Measurements from ENCODE around the gene CHAD. TPM values are rescaled to one million over a fixed set of nuclear protein-coding genes. Genes with fewer than 3 reads are reported as not detected.
"Not testable (repeated sequence)": the region's sequence is repeated elsewhere in the genome, so short reads cannot be mapped to it uniquely, and the experiment has no call there.

Gene CHAD
- total and polyA plus RNA-seq, 3 donors from 2014 or later: 0.79 to 2.9 (median 0.81) TPM

DNA sequence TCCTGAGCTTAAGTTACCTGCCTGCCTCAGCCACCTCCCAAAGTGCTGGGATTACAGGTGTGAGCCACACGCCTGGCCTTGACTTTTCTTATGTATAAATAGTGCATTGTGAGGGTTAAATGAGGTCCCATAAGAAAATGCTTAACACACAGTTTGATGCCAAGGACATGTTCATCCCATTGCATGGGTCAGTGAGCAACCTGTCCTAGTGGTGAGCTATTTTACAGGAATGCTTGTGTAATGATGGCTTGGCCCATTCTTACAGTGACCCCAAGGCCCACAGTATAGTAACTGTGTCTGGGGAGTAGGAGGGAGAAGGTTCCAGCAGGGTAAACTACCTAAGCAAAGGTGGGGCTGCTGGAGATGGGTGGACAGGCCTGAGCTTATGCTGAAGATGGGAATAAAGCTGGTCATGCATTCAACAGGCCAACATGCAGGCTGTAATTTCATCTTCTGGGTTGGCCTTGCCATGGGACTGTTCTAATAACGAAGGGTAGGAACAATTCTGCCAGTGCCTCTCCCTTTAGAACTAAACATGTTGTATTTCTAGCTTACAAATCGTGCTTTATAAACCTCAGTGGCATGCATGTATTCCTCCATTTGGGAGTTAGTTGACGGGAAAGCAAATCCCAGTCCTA lies 36.4 kb downstream of the CHAD start:
- Histone ChIP-seq H3K27ac (no peak overlapping the region), H3K4me1 (peaks cover 10% of the 10 kb centered on the region), H3K9me3 (no peaks in the 10 kb centered on the region)

DNA sequence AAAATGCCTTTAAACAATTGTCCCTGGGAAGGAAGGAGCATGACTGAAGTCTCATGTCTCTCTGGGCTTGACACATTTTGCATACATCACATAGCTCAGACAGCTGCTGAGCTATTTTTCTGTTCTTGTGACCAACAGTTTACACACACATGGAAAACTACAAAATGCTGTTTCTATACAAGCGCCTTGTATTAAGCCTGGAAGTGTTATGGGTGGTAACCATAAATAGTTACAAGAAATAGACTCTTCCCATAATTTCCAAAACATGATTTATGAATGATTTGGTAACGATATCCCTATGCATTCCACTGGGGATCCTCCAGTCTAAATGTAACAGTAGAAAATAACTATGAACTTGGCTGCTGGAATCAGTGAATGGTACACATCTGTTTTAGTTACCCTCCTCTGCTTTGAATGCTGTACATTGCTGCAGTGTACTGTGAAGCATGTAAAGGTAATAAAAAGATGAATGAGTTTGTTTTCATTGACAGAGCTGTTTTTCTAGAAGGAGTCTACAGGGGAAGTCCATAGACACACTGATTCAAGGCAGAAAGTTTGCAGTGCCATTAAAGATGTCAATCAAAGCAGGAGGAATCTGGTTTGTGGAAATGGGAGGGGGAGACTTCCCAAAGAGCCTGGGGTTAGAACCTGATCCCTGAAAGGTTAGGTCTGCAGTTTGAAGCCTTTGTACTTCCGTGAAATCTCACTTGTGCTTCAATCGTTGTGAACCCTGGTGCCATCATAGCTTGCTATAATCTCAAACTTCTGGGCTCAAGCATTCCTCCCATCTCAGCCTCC lies 37.7 kb downstream of the CHAD start:
- Histone ChIP-seq H3K4me3 (no peak overlapping the region), H3K36me3 (ENCODE audit: low read depth, missing control alignments) (no peaks in the 10 kb centered on the region), H3K27ac (no peak overlapping the region), H3K9me3 (no peaks in the 10 kb centered on the region), H3K4me1 (peaks cover 16% of the 10 kb centered on the region), H3K27me3 (no peaks in the 10 kb centered on the region)
- 73 to 78% methylated on average over 4 of the region's 4 CpGs for WGBS, 2 donors
- TF ChIP-seq POLR2A (IDR thresholded peaks at IDR 0.05): no peak
- TF ChIP-seq, protein P1, sequence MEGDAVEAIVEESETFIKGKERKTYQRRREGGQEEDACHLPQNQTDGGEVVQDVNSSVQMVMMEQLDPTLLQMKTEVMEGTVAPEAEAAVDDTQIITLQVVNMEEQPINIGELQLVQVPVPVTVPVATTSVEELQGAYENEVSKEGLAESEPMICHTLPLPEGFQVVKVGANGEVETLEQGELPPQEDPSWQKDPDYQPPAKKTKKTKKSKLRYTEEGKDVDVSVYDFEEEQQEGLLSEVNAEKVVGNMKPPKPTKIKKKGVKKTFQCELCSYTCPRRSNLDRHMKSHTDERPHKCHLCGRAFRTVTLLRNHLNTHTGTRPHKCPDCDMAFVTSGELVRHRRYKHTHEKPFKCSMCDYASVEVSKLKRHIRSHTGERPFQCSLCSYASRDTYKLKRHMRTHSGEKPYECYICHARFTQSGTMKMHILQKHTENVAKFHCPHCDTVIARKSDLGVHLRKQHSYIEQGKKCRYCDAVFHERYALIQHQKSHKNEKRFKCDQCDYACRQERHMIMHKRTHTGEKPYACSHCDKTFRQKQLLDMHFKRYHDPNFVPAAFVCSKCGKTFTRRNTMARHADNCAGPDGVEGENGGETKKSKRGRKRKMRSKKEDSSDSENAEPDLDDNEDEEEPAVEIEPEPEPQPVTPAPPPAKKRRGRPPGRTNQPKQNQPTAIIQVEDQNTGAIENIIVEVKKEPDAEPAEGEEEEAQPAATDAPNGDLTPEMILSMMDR (IDR thresholded peaks at IDR 0.05): no peak
- intact Hi-C loops (cut with DNase I; ENCODE audit: low total_unique reads): no loop called here
- no peak for DNase-seq

More for the DNA sequence above, 36.4 kb downstream of the CHAD start:
- intact Hi-C loops (cut with DNase I; ENCODE audit: low total_unique reads): no loop called here
- no peak for DNase-seq
- H3K27me3 ChIP-seq: no peaks in the 10 kb centered on the region
- no peaks in the 10 kb centered on the region for H3K36me3 ChIP-seq (ENCODE audit: low read depth, missing control alignments)
- no peak for TF ChIP-seq POLR2A (IDR thresholded peaks at IDR 0.05)
- TF ChIP-seq, protein P1 (IDR thresholded peaks at IDR 0.05): no peak
- 70 to 89% methylated on average over 4 of the region's 4 CpGs for WGBS, 2 donors
- no peak overlapping the region for H3K4me3 ChIP-seq

DNA sequence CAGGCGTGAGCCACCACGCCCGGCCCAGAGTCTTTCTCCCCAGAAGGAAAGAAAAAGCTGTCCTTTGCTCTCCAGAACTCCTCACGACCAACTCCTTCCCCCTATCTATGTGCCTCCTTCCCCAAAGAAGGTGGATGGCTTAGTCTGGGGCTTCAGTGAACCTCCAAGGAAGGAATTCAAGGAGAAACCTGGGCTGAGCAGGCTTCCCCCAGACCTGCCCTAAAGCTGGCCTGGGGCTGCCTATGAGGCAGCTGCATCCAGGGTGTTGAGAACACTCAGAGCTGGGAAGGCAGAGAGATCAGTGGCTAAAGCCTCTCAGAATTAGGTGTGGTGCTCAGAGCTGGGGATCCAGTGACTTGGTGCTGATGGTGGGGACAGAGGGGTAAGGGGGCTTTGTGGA lies 38.9 kb downstream of the CHAD start:
- no peak overlapping the region for H3K27ac ChIP-seq
- no peak for DNase-seq
- no peaks in the 10 kb centered on the region for H3K36me3 ChIP-seq (ENCODE audit: low read depth, missing control alignments)
- H3K4me3 ChIP-seq: no peak overlapping the region
- H3K9me3 ChIP-seq: no peaks in the 10 kb centered on the region
- 95 to 96% methylated on average over 3 to 4 of the region's 4 CpGs for WGBS, 2 donors
- peaks cover 24% of the 10 kb centered on the region for H3K4me1 ChIP-seq
- no peaks in the 10 kb centered on the region for H3K27me3 ChIP-seq
- TF ChIP-seq POLR2A (IDR thresholded peaks at IDR 0.05): no peak
- TF ChIP-seq, protein P1 (IDR thresholded peaks at IDR 0.05): no peak
- intact Hi-C loops (cut with DNase I; ENCODE audit: low total_unique reads): no loop called here

DNA sequence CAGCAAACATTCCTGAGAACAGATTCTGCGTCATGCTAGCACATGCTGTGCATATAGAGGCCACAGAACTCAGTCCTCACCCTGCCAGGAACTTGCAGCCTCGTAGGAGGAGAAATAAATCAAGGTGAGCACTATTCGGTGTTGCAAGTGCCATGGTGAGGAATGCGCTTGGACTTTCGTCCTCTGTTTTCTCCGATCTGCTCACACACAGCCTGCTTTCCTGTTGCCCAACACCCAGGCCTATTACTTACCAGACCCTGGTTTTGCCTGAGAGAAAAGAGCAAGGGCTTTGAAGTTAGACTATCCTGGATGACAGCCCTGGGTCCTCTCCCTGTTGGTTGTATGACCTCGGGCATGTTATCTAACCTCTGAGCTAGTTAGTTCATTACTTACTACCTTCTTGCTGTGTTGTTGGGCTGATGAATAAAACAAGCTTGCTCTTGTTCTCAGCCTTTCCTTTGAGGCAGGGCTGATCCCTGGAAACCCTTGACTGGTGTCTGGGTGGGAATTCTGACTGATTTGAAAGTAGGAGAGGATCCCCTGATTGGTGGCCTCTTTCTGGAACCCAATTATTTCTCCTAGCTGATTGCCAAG lies 39.8 kb downstream of the CHAD start:
- intact Hi-C loops (cut with DNase I; ENCODE audit: low total_unique reads): no loop called here
- TF ChIP-seq POLR2A (IDR thresholded peaks at IDR 0.05): no peak
- TF ChIP-seq, protein P1 (IDR thresholded peaks at IDR 0.05): no peak
- H3K4me3 ChIP-seq: no peak overlapping the region
- no peak overlapping the region for H3K27ac ChIP-seq
- peaks cover 25% of the 10 kb centered on the region for H3K4me1 ChIP-seq
- WGBS, 2 donors: 73 to 79% methylated on average over 7 of the region's 7 CpGs
- DNase-seq: no peak
- H3K9me3 ChIP-seq: no peaks in the 10 kb centered on the region
- no peaks in the 10 kb centered on the region for H3K36me3 ChIP-seq (ENCODE audit: low read depth, missing control alignments)
- H3K27me3 ChIP-seq: no peaks in the 10 kb centered on the region

DNA sequence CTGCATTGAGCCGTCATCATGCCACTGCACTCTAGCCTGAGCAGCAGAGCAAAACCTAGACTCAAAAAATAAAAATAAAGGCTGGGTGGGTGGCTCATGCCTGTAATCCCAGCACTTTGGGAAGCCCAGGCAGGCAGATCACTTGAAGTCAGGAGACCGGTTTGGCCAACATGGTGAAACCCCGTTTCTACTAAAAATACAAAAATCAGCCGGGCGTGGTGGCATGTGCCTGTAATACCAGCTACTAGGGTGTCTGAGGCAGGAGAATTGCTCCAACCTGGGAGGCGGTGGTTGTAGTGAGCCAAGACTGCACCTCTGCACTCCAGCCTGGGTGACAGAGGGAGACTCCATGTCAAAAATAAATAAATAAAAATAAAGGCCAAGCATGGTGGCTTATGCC lies 40.6 kb downstream of the CHAD start:
- H3K36me3 ChIP-seq (ENCODE audit: low read depth, missing control alignments); intact Hi-C loops (cut with DNase I; ENCODE audit: low total_unique reads); DNase-seq; H3K9me3 ChIP-seq; H3K4me3 ChIP-seq; H3K27me3 ChIP-seq: not testable (repeated sequence)
- 72 to 83% methylated on average over 6 of the region's 6 CpGs for WGBS, 2 donors
- peak overlapping the region in 1 of 2 donors; percentile 73 for H3K27ac ChIP-seq
- peaks cover 25% of the 10 kb centered on the region for H3K4me1 ChIP-seq

Data from testis (tissue), 3 donors.